Effector memory CD8-positive, alpha-beta T cell (primary cell): ENCODE measurements around the gene FAM184A.
"Not testable (repeated sequence)": the region's sequence is repeated elsewhere in the genome, so short reads cannot be mapped to it uniquely, and the experiment has no call there.

ENCODE experiments used
- ATAC-seq: fragments of 150-1000 bp; cut with Tn5 transposase; replicated peaks from 2 replicates; pipeline ENCODE4 v1.10.0; 2021; ENCODE audit warnings: mild to moderate bottlenecking, moderate library complexity
- DNase-seq, 3 experiments: peaks; one replicate each; pipeline ENCODE4 v3.0.0; 2021
- H3K27ac Mint-ChIP-seq, 2 donors: one replicate each; pipeline ENCODE4 v1.8.0; 2022; ENCODE audit warnings: mild to moderate bottlenecking in 2 of 2, mixed read lengths in 2 of 2, moderate library complexity in 2 of 2
- H3K27me3 Mint-ChIP-seq, 2 donors: one replicate each; pipeline ENCODE4 v1.8.0; 2022; ENCODE audit warnings: mixed read lengths in 2 of 2
- H3K36me3 Mint-ChIP-seq: one replicate; pipeline ENCODE4 v1.8.0; 2022; ENCODE audit warnings: mild to moderate bottlenecking, moderate library complexity, mixed read lengths; ENCODE audit not compliant: insufficient read depth
- H3K4me1 Mint-ChIP-seq, 2 donors: one replicate each; pipeline ENCODE4 v1.8.0; 2022; ENCODE audit warnings: low read depth in 2 of 2, mixed read lengths in 2 of 2
- H3K4me3 Mint-ChIP-seq, 2 donors: one replicate each; pipeline ENCODE4 v1.8.0; 2022; ENCODE audit warnings: mild to moderate bottlenecking in 2 of 2, mixed read lengths in 2 of 2, moderate library complexity in 2 of 2
- H3K9me3 Mint-ChIP-seq, 2 donors: one replicate each; pipeline ENCODE4 v1.8.0; 2022; ENCODE audit warnings: mixed read lengths in 2 of 2

The FAM184A gene

GRCh38 chr6:119034827-119035458 lies 43.5 kb downstream of the FAM184A start:
- Mint-ChIP-seq H3K4me1 (no peaks in the 10 kb centered on the region), H3K27me3 (no peaks in the 10 kb centered on the region), H3K4me3 (no peak overlapping the region), H3K9me3 (no peaks in the 10 kb centered on the region), H3K27ac (no peak overlapping the region), H3K36me3 (no peaks in the 10 kb centered on the region)
- DNase-seq (no peak), ATAC-seq (no peak)

- H3K36me3 Mint-ChIP-seq, result no peaks in the 10 kb centered on the region
- peaks cover 5 to 8% of the 10 kb centered on the region in 2 donors for H3K27me3 Mint-ChIP-seq
- no peaks in the 10 kb centered on the region for H3K9me3 Mint-ChIP-seq
- DNase-seq, result no peak
- no peak overlapping the region for H3K27ac Mint-ChIP-seq
- H3K4me3 Mint-ChIP-seq, result no peak overlapping the region
- ATAC-seq, result no peak
- H3K4me1 Mint-ChIP-seq, result no peaks in the 10 kb centered on the region
Measured at GRCh38 chr6:119032428-119032827, 46.0 kb downstream of the FAM184A start.

GRCh38 chr6:119030759-119031158 lies 47.7 kb downstream of the FAM184A start:
- ATAC-seq (no peak), DNase-seq (no peak)
- H3K4me3 Mint-ChIP-seq, result no peak overlapping the region
- no peaks in the 10 kb centered on the region for H3K36me3 Mint-ChIP-seq
- no peak overlapping the region for H3K27ac Mint-ChIP-seq
- H3K9me3 Mint-ChIP-seq, result no peaks in the 10 kb centered on the region
- H3K4me1 Mint-ChIP-seq, result no peaks in the 10 kb centered on the region
- H3K27me3 Mint-ChIP-seq, result peaks cover 14 to 21% of the 10 kb centered on the region in 2 donors

GRCh38 chr6:119028091-119028490 lies 50.4 kb downstream of the FAM184A start:
- no peaks in the 10 kb centered on the region for H3K4me1 Mint-ChIP-seq
- H3K27ac Mint-ChIP-seq, result no peak overlapping the region
- no peak for DNase-seq
- no peak overlapping the region for H3K4me3 Mint-ChIP-seq
- H3K36me3 Mint-ChIP-seq, result no peaks in the 10 kb centered on the region
- ATAC-seq, result no peak
- no peaks in the 10 kb centered on the region for H3K9me3 Mint-ChIP-seq
- peaks cover 14 to 21% of the 10 kb centered on the region in 2 donors for H3K27me3 Mint-ChIP-seq

- H3K27ac Mint-ChIP-seq, result no peak overlapping the region
- DNase-seq (no peak), ATAC-seq (no peak)
- no peaks in the 10 kb centered on the region for H3K4me1 Mint-ChIP-seq
- H3K4me3 Mint-ChIP-seq, result no peak overlapping the region
- H3K36me3 Mint-ChIP-seq, result no peaks in the 10 kb centered on the region
- H3K9me3 Mint-ChIP-seq, result no peaks in the 10 kb centered on the region
- H3K27me3 Mint-ChIP-seq, result peaks cover 14 to 21% of the 10 kb centered on the region in 2 donors
Measured at GRCh38 chr6:119027465-119027864, 51.0 kb downstream of the FAM184A start.

GRCh38 chr6:119026822-119027221 lies 51.6 kb downstream of the FAM184A start:
- Mint-ChIP-seq H3K4me1 (no peaks in the 10 kb centered on the region), H3K4me3 (no peak overlapping the region), H3K27ac (no peak overlapping the region), H3K9me3 (no peaks in the 10 kb centered on the region), H3K36me3 (no peaks in the 10 kb centered on the region), H3K27me3 (peaks cover 14 to 21% of the 10 kb centered on the region in 2 donors)
- no peak for DNase-seq
- ATAC-seq, result no peak

GRCh38 chr6:119025793-119026192 lies 52.7 kb downstream of the FAM184A start:
- Mint-ChIP-seq H3K4me1 (no peaks in the 10 kb centered on the region), H3K4me3 (no peak overlapping the region), H3K27me3 (peaks cover 14 to 21% of the 10 kb centered on the region in 2 donors), H3K36me3 (no peaks in the 10 kb centered on the region), H3K27ac (no peak overlapping the region), H3K9me3 (no peaks in the 10 kb centered on the region)
- ATAC-seq (no peak), DNase-seq (no peak)

- H3K27ac Mint-ChIP-seq, result no peak overlapping the region
- no peaks in the 10 kb centered on the region for H3K36me3 Mint-ChIP-seq
- no peaks in the 10 kb centered on the region for H3K4me1 Mint-ChIP-seq
- H3K9me3 Mint-ChIP-seq, result no peaks in the 10 kb centered on the region
- ATAC-seq (no peak), DNase-seq (no peak)
- H3K27me3 Mint-ChIP-seq, result peaks cover 14 to 21% of the 10 kb centered on the region in 2 donors
- H3K4me3 Mint-ChIP-seq, result no peak overlapping the region
Measured at GRCh38 chr6:119024111-119024510, 54.4 kb downstream of the FAM184A start.

- Mint-ChIP-seq H3K4me3 (no peak overlapping the region), H3K36me3 (no peaks in the 10 kb centered on the region), H3K4me1 (no peaks in the 10 kb centered on the region), H3K27ac (no peak overlapping the region), H3K9me3 (no peaks in the 10 kb centered on the region), H3K27me3 (peaks cover 9 to 15% of the 10 kb centered on the region in 2 donors)
- ATAC-seq, result no peak
- no peak for DNase-seq
Measured at GRCh38 chr6:119022796-119023195, 55.7 kb downstream of the FAM184A start.

- no peaks in the 10 kb centered on the region for H3K36me3 Mint-ChIP-seq
- H3K27me3 Mint-ChIP-seq, result no peaks in the 10 kb centered on the region
- H3K27ac Mint-ChIP-seq, result no peak overlapping the region
- ATAC-seq, result no peak
- no peaks in the 10 kb centered on the region for H3K4me1 Mint-ChIP-seq
- no peak overlapping the region for H3K4me3 Mint-ChIP-seq
- H3K9me3 Mint-ChIP-seq, result no peaks in the 10 kb centered on the region
- DNase-seq, result no peak
Measured at GRCh38 chr6:119020597-119021561, 57.6 kb downstream of the FAM184A start.

GRCh38 chr6:119015165-119015564 lies 63.3 kb downstream of the FAM184A start:
- H3K4me3 Mint-ChIP-seq, H3K27me3 Mint-ChIP-seq, DNase-seq, H3K9me3 Mint-ChIP-seq, H3K4me1 Mint-ChIP-seq, H3K27ac Mint-ChIP-seq, ATAC-seq, H3K36me3 Mint-ChIP-seq: not testable (repeated sequence)

- H3K4me1 Mint-ChIP-seq, result no peaks in the 10 kb centered on the region
- DNase-seq, result no peak
- no peaks in the 10 kb centered on the region for H3K9me3 Mint-ChIP-seq
- no peaks in the 10 kb centered on the region for H3K36me3 Mint-ChIP-seq
- no peak overlapping the region for H3K27ac Mint-ChIP-seq
- H3K27me3 Mint-ChIP-seq, result no peaks in the 10 kb centered on the region
- H3K4me3 Mint-ChIP-seq, result no peak overlapping the region
- ATAC-seq, result no peak
Measured at GRCh38 chr6:119012521-119012920, 65.9 kb downstream of the FAM184A start.

GRCh38 chr6:119009266-119009665 lies 69.2 kb downstream of the FAM184A start:
- not testable (repeated sequence) for ATAC-seq, H3K4me1 Mint-ChIP-seq, H3K27ac Mint-ChIP-seq, DNase-seq, H3K4me3 Mint-ChIP-seq, H3K36me3 Mint-ChIP-seq, H3K27me3 Mint-ChIP-seq, H3K9me3 Mint-ChIP-seq

- no peaks in the 10 kb centered on the region for H3K27me3 Mint-ChIP-seq
- H3K36me3 Mint-ChIP-seq, result no peaks in the 10 kb centered on the region
- no peak for DNase-seq
- H3K4me3 Mint-ChIP-seq, result no peak overlapping the region
- no peaks in the 10 kb centered on the region for H3K9me3 Mint-ChIP-seq
- ATAC-seq, result no peak
- H3K4me1 Mint-ChIP-seq, result no peaks in the 10 kb centered on the region
- no peak overlapping the region for H3K27ac Mint-ChIP-seq
Measured at GRCh38 chr6:119006974-119007373, 71.5 kb downstream of the FAM184A start.
